ENCODE measurements around the gene MBNL1. TPM values are rescaled to one million over a fixed set of nuclear protein-coding genes. Genes with fewer than 3 reads are reported as not detected.

The MBNL1 gene, protein sequence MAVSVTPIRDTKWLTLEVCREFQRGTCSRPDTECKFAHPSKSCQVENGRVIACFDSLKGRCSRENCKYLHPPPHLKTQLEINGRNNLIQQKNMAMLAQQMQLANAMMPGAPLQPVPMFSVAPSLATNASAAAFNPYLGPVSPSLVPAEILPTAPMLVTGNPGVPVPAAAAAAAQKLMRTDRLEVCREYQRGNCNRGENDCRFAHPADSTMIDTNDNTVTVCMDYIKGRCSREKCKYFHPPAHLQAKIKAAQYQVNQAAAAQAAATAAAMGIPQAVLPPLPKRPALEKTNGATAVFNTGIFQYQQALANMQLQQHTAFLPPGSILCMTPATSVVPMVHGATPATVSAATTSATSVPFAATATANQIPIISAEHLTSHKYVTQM
- 9.8 and 14.7 TPM in 2 replicates for total RNA-seq (ENCODE audit: low replicate concordance)

- Histone ChIP-seq H3F3A (ENCODE audit: low read depth) (peaks cover 21% of the 10 kb centered on the region), H3K27ac (peak within 1 kb of the TSS; percentile 46), H3K79me2 (ENCODE audit: low read depth) (peaks cover 23% of the 10 kb centered on the region), H3K4me3 (peak within 1 kb of the TSS; percentile 58), H3K36me3 (no peaks in the 10 kb centered on the region), H3K4me2 (peak within 1 kb of the TSS; percentile 93), H3K9ac (no peak within 1 kb of the TSS), H2AFZ (replicated peaks) (peak within 1 kb of the TSS; percentile 95), H3K4me1 (peaks cover 6% of the 10 kb centered on the region), H3K27me3 (peaks cover 50% of the 10 kb centered on the region), H4K20me1 (ENCODE audit: low read depth) (no peaks in the 10 kb centered on the region), H3K9me3 (ENCODE audit: low read depth) (no peaks in the 10 kb centered on the region)
- peaks cover 4% of the 10 kb centered on the region for H3K36me3 Mint-ChIP-seq
- H3K27me3 Mint-ChIP-seq (ENCODE audit: insufficient read depth, low read depth), result peaks cover 5% of the 10 kb centered on the region
- H3K27ac Mint-ChIP-seq, result peak within 1 kb of the TSS; percentile 99
- TF ChIP-seq EZH2phosphoT487 (IDR thresholded peaks at IDR 0.05), result no peak
- peak within 1 kb of the TSS; percentile 97 for H3K4me3 Mint-ChIP-seq
- H3K4me1 Mint-ChIP-seq, result peaks cover 37% of the 10 kb centered on the region
- DNase-seq (ENCODE audit: low spot score), result peak; percentile 82
- peaks cover 4% of the 10 kb centered on the region for H3K9me3 Mint-ChIP-seq
Measured at GRCh38 chr3:152268555-152269055, at the start of gene MBNL1. MBNL1 (plus strand) TSS chr3:152268929; CDS start chr3:152300194, 31,265 bp downstream.

DNA sequence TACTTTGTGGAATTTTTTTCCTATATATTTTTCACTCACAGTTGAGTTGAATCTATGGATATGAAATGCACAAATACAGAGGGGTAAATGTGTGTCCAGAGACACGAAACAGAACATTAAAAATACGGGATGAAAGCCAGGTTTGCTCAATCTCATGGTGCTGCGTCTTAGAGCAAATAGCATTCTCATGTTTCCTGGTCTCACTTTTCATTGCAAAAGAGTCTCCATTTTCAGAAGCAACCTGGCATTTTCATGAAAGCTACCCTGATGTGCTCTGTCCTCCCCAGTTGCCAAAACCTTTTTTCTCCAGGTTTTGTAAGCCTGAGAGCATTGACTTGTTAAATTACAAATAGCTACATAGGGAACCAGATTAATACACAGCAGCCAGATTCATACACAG is 49.5 kb upstream of the MBNL1 start:
- Mint-ChIP-seq H3K4me1 (no peaks in the 10 kb centered on the region), H3K27ac (no peak overlapping the region), H3K36me3 (no peaks in the 10 kb centered on the region), H3K9me3 (no peaks in the 10 kb centered on the region), H3K4me3 (no peak overlapping the region), H3K27me3 (ENCODE audit: insufficient read depth, low read depth) (no peaks in the 10 kb centered on the region)
- no peak overlapping the region for H3K9ac ChIP-seq
- no peak overlapping the region for H3K4me3 ChIP-seq
- no peaks in the 10 kb centered on the region for H3K27me3 ChIP-seq
- H3K4me2 ChIP-seq, result no peak overlapping the region
- no peak for DNase-seq (ENCODE audit: low spot score)
- H3K9me3 ChIP-seq (ENCODE audit: low read depth), result no peaks in the 10 kb centered on the region
- H3K36me3 ChIP-seq, result no peaks in the 10 kb centered on the region
- no peak overlapping the region for H3K27ac ChIP-seq
- H3K79me2 ChIP-seq (ENCODE audit: low read depth), result no peaks in the 10 kb centered on the region
- H4K20me1 ChIP-seq (ENCODE audit: low read depth), result no peaks in the 10 kb centered on the region
- TF ChIP-seq EZH2 (IDR thresholded peaks at IDR 0.05), result no peak
- no peak for TF ChIP-seq EZH2phosphoT487 (IDR thresholded peaks at IDR 0.05)
- TF ChIP-seq CTCF (IDR thresholded peaks at IDR 0.05), result no peak
- no peaks in the 10 kb centered on the region for H3K4me1 ChIP-seq
- no peak overlapping the region for H2AFZ ChIP-seq (replicated peaks)
- no peaks in the 10 kb centered on the region for H3F3A ChIP-seq (ENCODE audit: low read depth)

GRCh38 chr3:152219769-152220255 is 48.9 kb upstream of the MBNL1 start:
- no peak for TF ChIP-seq EZH2phosphoT487 (IDR thresholded peaks at IDR 0.05)
- no peak for TF ChIP-seq EZH2 (IDR thresholded peaks at IDR 0.05)
- no peaks in the 10 kb centered on the region for H3K27me3 ChIP-seq
- no peak for DNase-seq (ENCODE audit: low spot score)
- no peak overlapping the region for H2AFZ ChIP-seq (replicated peaks)
- no peaks in the 10 kb centered on the region for H4K20me1 ChIP-seq (ENCODE audit: low read depth)
- no peak overlapping the region for H3K27ac Mint-ChIP-seq
- H3K36me3 Mint-ChIP-seq, result no peaks in the 10 kb centered on the region
- H3F3A ChIP-seq (ENCODE audit: low read depth), result no peaks in the 10 kb centered on the region
- no peaks in the 10 kb centered on the region for H3K4me1 Mint-ChIP-seq
- H3K9me3 Mint-ChIP-seq, result no peaks in the 10 kb centered on the region
- H3K4me1 ChIP-seq, result no peaks in the 10 kb centered on the region
- H3K9me3 ChIP-seq (ENCODE audit: low read depth), result no peaks in the 10 kb centered on the region
- H3K27me3 Mint-ChIP-seq (ENCODE audit: insufficient read depth, low read depth), result no peaks in the 10 kb centered on the region
- H3K79me2 ChIP-seq (ENCODE audit: low read depth), result no peaks in the 10 kb centered on the region
- H3K4me3 ChIP-seq, result no peak overlapping the region
- H3K9ac ChIP-seq, result no peak overlapping the region
- no peak overlapping the region for H3K4me3 Mint-ChIP-seq
- no peaks in the 10 kb centered on the region for H3K36me3 ChIP-seq
- H3K4me2 ChIP-seq, result no peak overlapping the region
- no peak overlapping the region for H3K27ac ChIP-seq

DNA sequence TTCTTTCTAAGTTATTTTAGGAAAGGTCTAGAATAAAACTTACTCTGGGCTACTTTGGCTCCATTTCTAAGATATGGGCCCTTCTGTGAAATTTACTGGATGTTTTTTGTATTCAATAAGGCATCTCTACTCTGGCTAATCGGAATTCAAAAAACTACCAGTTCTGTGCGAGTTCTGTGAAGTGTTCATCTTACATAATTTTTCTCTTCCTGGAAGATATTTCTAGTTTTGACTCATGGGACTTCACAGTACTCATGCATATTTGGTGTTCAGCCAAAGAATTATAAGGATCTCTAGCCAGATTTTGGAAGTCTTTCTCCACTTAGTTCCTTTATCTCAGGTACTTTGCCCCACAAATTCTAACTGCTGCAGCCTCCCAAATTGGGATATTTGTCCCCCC is 46.4 kb upstream of the MBNL1 start:
- Histone ChIP-seq H3K27ac (no peak overlapping the region), H3K4me2 (no peak overlapping the region), H3K9me3 (ENCODE audit: low read depth) (no peaks in the 10 kb centered on the region), H3K79me2 (ENCODE audit: low read depth) (no peaks in the 10 kb centered on the region), H3K36me3 (no peaks in the 10 kb centered on the region), H3K27me3 (no peaks in the 10 kb centered on the region), H3K4me3 (no peak overlapping the region), H2AFZ (replicated peaks) (no peak overlapping the region), H3K9ac (no peak overlapping the region), H4K20me1 (ENCODE audit: low read depth) (no peaks in the 10 kb centered on the region), H3F3A (ENCODE audit: low read depth) (no peaks in the 10 kb centered on the region), H3K4me1 (no peaks in the 10 kb centered on the region)
- no peaks in the 10 kb centered on the region for H3K36me3 Mint-ChIP-seq
- H3K9me3 Mint-ChIP-seq, result no peaks in the 10 kb centered on the region
- H3K4me3 Mint-ChIP-seq, result no peak overlapping the region
- no peak for DNase-seq (ENCODE audit: low spot score)
- no peaks in the 10 kb centered on the region for H3K27me3 Mint-ChIP-seq (ENCODE audit: insufficient read depth, low read depth)
- H3K27ac Mint-ChIP-seq, result no peak overlapping the region
- no peaks in the 10 kb centered on the region for H3K4me1 Mint-ChIP-seq
- TF ChIP-seq EZH2phosphoT487 (IDR thresholded peaks at IDR 0.05), result no peak
- no peak for TF ChIP-seq EZH2 (IDR thresholded peaks at IDR 0.05)
- TF ChIP-seq CTCF (IDR thresholded peaks at IDR 0.05), result no peak

Measured in neural progenitor cell (in vitro differentiated cells).